Epithelial cell of prostate (primary cell): ENCODE data around the gene YKT6.
"Not testable (repeated sequence)": the region's sequence is repeated elsewhere in the genome, so short reads cannot be mapped to it uniquely, and the experiment has no call there.

Experiments
- DNase-seq: peaks from one replicate; pipeline ENCODE4 v3.0.0-alpha.2; 2011; ENCODE audit warnings: low read depth, low spot score
- H3K27ac ChIP-seq: fragments of 450-650 bp; 2 replicates; pipeline ENCODE4 v1.5.1; 2017; ENCODE audit warnings: mild to moderate bottlenecking

Gene YKT6

GRCh38 chr7:44189993-44190872, 10.5 kb upstream of the YKT6 start:
- DNase-seq = no peak
- H3K27ac ChIP-seq = no peak overlapping the region

GRCh38 chr7:44191171-44191570, 9.6 kb upstream of the YKT6 start:
- no peak overlapping the region for H3K27ac ChIP-seq
- no peak for DNase-seq

- H3K27ac ChIP-seq = no peak overlapping the region
- DNase-seq = no peak
These were observed 7.6 kb upstream of the YKT6 start for GRCh38 chr7:44193011-44193802.

GRCh38 chr7:44194069-44194468, 6.7 kb upstream of the YKT6 start:
- no peak overlapping the region for H3K27ac ChIP-seq
- DNase-seq = no peak

- no peak overlapping the region for H3K27ac ChIP-seq
- no peak for DNase-seq
These were observed 6.1 kb upstream of the YKT6 start for GRCh38 chr7:44194562-44195145.

- no peak overlapping the region for H3K27ac ChIP-seq
- no peak for DNase-seq
These were observed 4.9 kb upstream of the YKT6 start for GRCh38 chr7:44195889-44196288.

- H3K27ac ChIP-seq = no peak overlapping the region
- no peak for DNase-seq
These were observed 4.3 kb upstream of the YKT6 start for GRCh38 chr7:44196450-44196872.

GRCh38 chr7:44197474-44197873, 3.3 kb upstream of the YKT6 start:
- H3K27ac ChIP-seq = no peak overlapping the region
- no peak for DNase-seq

GRCh38 chr7:44200163-44200562, 615 bp upstream of the YKT6 start:
- H3K27ac ChIP-seq, DNase-seq: not testable (repeated sequence)

- peak overlapping the region; percentile 61 for H3K27ac ChIP-seq
- DNase-seq = no peak
These were observed 1.0 kb downstream of the YKT6 start for GRCh38 chr7:44201813-44202212.

- H3K27ac ChIP-seq = no peak overlapping the region
- no peak for DNase-seq
These were observed 5.2 kb downstream of the YKT6 start for GRCh38 chr7:44206008-44206407.

- no peak overlapping the region for H3K27ac ChIP-seq
- no peak for DNase-seq
These were observed 7.3 kb downstream of the YKT6 start for GRCh38 chr7:44208085-44208484.

- DNase-seq = no peak
- no peak overlapping the region for H3K27ac ChIP-seq
These were observed 9.3 kb downstream of the YKT6 start for GRCh38 chr7:44210107-44210506.

GRCh38 chr7:44211126-44211675, 10.4 kb downstream of the YKT6 start:
- no peak overlapping the region for H3K27ac ChIP-seq
- DNase-seq = no peak

- no peak for DNase-seq
- H3K27ac ChIP-seq = no peak overlapping the region
These were observed 11.2 kb downstream of the YKT6 start for GRCh38 chr7:44212018-44212417.

GRCh38 chr7:44212581-44213184, 11.9 kb downstream of the YKT6 start:
- no peak for DNase-seq
- no peak overlapping the region for H3K27ac ChIP-seq

- H3K27ac ChIP-seq = no peak overlapping the region
- no peak for DNase-seq
These were observed 12.6 kb downstream of the YKT6 start for GRCh38 chr7:44213206-44213876.

- DNase-seq = no peak
- no peak overlapping the region for H3K27ac ChIP-seq
These were observed 13.2 kb downstream of the YKT6 start for GRCh38 chr7:44213877-44214388.

GRCh38 chr7:44215531-44215930, 14.8 kb downstream of the YKT6 start:
- no peak overlapping the region for H3K27ac ChIP-seq
- no peak for DNase-seq

GRCh38 chr7:44216019-44216418, 15.2 kb downstream of the YKT6 start:
- no peak overlapping the region for H3K27ac ChIP-seq
- no peak for DNase-seq
